ENCODE data around the gene RARG. TPM values are rescaled to one million over a fixed set of nuclear protein-coding genes. Genes with fewer than 3 reads are reported as not detected.

Gene RARG
- total and polyA plus RNA-seq, 2 of the 4 experiments (the other 2 are of a cell fraction) = 7.9 to 30.9 TPM

GRCh38 chr12:53230108-53230845, 1.7 kb downstream of the RARG start:
- Histone ChIP-seq H3K14ac (replicated peaks; ENCODE audit: low read depth, low read length) (no peak overlapping the region), H3K79me1 (ENCODE audit: low read depth in 1 of 2, low read length in 2 of 2) (peaks cover 5 to 22% of the 10 kb centered on the region in 2 experiments; a peak in 2 of 4 replicates), H2BK120ac (ENCODE audit: low read depth, low read length) (no peak overlapping the region), H3K9ac (ENCODE audit: low read depth, low read length) (no peak overlapping the region), H3K56ac (ENCODE audit: extremely low read depth, insufficient read depth, low read length) (no peak overlapping the region), H4K20me1 (ENCODE audit: insufficient read depth, low read length) (no peaks in the 10 kb centered on the region), H2BK20ac (ENCODE audit: low read depth, low read length) (no peak overlapping the region), H2AK5ac (ENCODE audit: low read depth, low read length) (peak overlapping the region; percentile 94; the same call in 1 of the 2 replicates), H4K5ac (ENCODE audit: low read depth, low read length) (no peak overlapping the region), H3K27me3 (ENCODE audit: control insufficient read depth, insufficient read depth, low read length) (peaks cover 5% of the 10 kb centered on the region), H3K9me3 (ENCODE audit: control insufficient read depth, insufficient read depth, low read length) (no peaks in the 10 kb centered on the region), H3K27ac (ENCODE audit: insufficient read depth, low read length) (no peak overlapping the region), H3K9me1 (ENCODE audit: insufficient read depth, low read length) (peaks cover 18% of the 10 kb centered on the region), H4K91ac (ENCODE audit: insufficient read depth, low read depth, low read length) (no peak overlapping the region), H2BK5ac (ENCODE audit: low read depth, low read length, poor library complexity, severe bottlenecking) (no peak overlapping the region), H2AFZ (replicated peaks; ENCODE audit: low read length, poor library complexity) (no peak overlapping the region), H2BK15ac (ENCODE audit: low read depth, low read length) (no peak overlapping the region), H4K8ac (ENCODE audit: low read depth in 2 of 2, low read length in 2 of 2) (no peak overlapping the region), H3K18ac (ENCODE audit: low read depth, low read length) (no peak overlapping the region), H3K4me1 (ENCODE audit: control insufficient read depth, insufficient read depth, low read length) (peaks cover 24% of the 10 kb centered on the region), H3K36me3 (ENCODE audit: control insufficient read depth, insufficient read depth, low read length) (peaks cover 4% of the 10 kb centered on the region; the same call in 1 of the 2 replicates), H3K4me2 (ENCODE audit: low read depth, low read length) (no peak overlapping the region), H3K4me3 (ENCODE audit: insufficient read depth, low read depth, low read length) (no peak overlapping the region), H3K4ac (ENCODE audit: low read depth, low read length) (no peak overlapping the region), H2AK9ac (replicated peaks; ENCODE audit: low read depth, low read length, poor library complexity) (peak overlapping the region; percentile 38), H3K23ac (ENCODE audit: low read depth, low read length) (no peak overlapping the region)
- POLR2A ChIA-PET (ENCODE audit: unreplicated experiment) = no interaction called here
- no TSS peak for BruUV-seq (replicated peaks)
- DNase-seq (no peak), ATAC-seq (ENCODE audit: low read depth) (no peak)
- in situ Hi-C loops (cut with MboI; ENCODE audit: low sequenced_read_pairs) = no loop called here
- dilution Hi-C loops (cut with HindIII; ENCODE audit: low sequenced_read_pairs, unreplicated experiment) = no loop called here
- TF ChIP-seq, protein P1, sequence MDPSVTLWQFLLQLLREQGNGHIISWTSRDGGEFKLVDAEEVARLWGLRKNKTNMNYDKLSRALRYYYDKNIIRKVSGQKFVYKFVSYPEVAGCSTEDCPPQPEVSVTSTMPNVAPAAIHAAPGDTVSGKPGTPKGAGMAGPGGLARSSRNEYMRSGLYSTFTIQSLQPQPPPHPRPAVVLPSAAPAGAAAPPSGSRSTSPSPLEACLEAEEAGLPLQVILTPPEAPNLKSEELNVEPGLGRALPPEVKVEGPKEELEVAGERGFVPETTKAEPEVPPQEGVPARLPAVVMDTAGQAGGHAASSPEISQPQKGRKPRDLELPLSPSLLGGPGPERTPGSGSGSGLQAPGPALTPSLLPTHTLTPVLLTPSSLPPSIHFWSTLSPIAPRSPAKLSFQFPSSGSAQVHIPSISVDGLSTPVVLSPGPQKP (IDR thresholded peaks at IDR 0.05; ENCODE audit: borderline replicate concordance, low read depth, low read length) = no peak
- TF ChIP-seq NFE2L2 (IDR thresholded peaks at IDR 0.05; ENCODE audit: low read depth, low read length) = no peak
- TF ChIP-seq CHD1 (IDR thresholded peaks at IDR 0.05; ENCODE audit: low read depth, low read length) = no peak
- TF ChIP-seq MAZ (IDR thresholded peaks at IDR 0.05; ENCODE audit: borderline replicate concordance, low read depth, low read length) = no peak
- no peak for TF ChIP-seq MAFK (IDR thresholded peaks at IDR 0.05; ENCODE audit: low read depth, low read length)
- WGBS, 2 experiments (ENCODE audit: extremely low coverage in 2 of 2, insufficient read length in 1 of 2) = no CpG with 5 or more reads among the region's 10 CpGs
- CTCF ChIA-PET = no interaction called here
- intact Hi-C loops (cut with micrococcal nuclease) = no loop called here
